ENCODE data around the gene CSF3.
"Not testable (repeated sequence)": the region's sequence is repeated elsewhere in the genome, so short reads cannot be mapped to it uniquely, and the experiment has no call there.

CSF3 gene

DNA sequence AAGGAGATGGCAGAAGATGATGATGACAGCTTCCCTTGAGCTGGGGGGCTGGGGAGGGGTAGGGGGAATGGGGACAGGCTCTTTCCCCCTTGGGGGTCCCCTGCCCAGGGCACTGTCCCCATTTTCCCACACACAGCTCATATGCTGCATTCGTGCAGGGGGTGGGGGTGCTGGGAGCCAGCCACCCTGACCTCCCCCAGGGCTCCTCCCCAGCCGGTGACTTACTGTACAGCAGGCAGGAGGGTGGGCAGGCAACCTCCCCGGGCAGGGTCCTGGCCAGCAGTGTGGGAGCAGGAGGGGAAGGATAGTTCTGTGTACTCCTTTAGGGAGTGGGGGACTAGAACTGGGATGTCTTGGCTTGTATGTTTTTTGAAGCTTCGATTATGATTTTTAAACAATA is 17.7 kb upstream of the CSF3 start:
- no peak for DNase-seq (ENCODE audit: low spot score)

DNA sequence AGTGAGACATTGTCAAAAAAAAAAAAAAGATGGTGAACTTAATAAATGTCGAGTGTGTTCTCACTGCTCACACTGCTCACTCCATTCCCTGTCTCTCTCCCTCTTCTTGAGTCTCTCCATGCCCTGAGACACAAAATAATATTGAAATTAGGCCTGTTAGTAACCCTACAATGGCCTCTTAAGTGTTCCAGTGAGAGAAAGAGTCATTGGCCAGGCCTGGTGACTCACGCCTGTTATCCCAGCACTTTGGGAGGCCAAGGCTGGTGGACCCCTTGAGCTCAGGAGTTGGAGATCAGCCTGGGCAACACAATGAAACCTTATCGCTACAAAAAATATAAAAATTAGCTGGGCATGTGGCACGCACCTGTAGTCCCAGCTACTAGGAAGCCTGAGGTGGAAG is 16.2 kb upstream of the CSF3 start:
- DNase-seq (ENCODE audit: low spot score), result no peak

- DNase-seq (ENCODE audit: low spot score), result no peak
These were observed 15.1 kb upstream of the CSF3 start for GRCh38 chr17:40000161-40000560.

GRCh38 chr17:40001335-40001734 is 13.9 kb upstream of the CSF3 start:
- DNase-seq (ENCODE audit: low spot score), result not testable (repeated sequence)

GRCh38 chr17:40004072-40004471 is 11.2 kb upstream of the CSF3 start:
- no peak for DNase-seq (ENCODE audit: low spot score)

GRCh38 chr17:40004712-40005111 is 10.5 kb upstream of the CSF3 start:
- no peak for DNase-seq (ENCODE audit: low spot score)

DNA sequence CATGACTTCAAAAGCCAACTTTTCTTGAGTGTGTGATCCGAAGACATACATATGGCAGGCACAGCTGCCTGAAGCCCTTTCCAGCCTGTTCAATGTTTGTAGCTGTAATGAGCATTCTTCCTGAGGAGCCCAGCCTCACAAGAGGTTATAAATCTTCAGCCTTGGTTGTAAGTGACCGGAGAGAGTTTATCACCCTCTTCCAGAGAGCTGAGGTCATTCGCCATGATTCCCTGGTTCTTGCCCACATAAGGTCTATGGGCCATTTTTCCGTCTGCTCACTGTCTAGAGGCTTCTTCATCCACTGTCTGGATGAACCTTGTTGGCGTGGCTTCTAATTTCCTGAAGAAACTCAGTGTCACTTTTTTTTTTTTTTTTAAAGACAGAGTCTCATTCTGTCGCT is 9.7 kb upstream of the CSF3 start:
- no peak for DNase-seq (ENCODE audit: low spot score)

- DNase-seq (ENCODE audit: low spot score), result not testable (repeated sequence)
These were observed 4.2 kb upstream of the CSF3 start for GRCh38 chr17:40010946-40011500.

DNA sequence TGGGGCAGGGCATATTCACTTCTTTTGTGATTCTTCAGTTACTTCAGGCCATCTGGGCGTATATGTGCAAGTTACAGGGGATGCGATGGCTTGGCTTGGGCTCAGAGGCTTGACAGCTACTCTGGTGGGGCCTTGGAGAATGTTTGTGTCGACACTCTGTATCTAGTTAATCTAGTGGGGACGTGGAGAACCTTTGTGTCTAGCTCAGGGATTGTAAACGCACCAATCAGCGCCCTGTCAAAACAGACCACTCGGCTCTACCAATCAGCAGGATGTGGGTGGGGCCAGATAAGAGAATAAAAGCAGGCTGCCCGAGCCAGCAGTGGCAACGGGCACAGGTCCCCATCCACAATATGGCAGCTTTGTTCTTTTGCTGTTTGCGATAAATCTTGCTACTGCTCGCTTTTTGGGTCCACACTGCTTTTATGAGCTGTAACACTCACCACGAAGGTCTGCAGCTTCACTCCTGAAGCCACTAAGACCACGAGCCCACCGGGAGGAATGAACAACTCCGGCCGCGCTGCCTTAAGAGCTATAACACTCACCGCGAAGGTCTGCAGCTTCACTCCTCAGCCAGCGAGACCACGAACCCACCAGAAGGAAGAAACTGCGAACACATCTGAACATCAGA is 3.1 kb upstream of the CSF3 start:
- not testable (repeated sequence) for DNase-seq (ENCODE audit: low spot score)

DNA sequence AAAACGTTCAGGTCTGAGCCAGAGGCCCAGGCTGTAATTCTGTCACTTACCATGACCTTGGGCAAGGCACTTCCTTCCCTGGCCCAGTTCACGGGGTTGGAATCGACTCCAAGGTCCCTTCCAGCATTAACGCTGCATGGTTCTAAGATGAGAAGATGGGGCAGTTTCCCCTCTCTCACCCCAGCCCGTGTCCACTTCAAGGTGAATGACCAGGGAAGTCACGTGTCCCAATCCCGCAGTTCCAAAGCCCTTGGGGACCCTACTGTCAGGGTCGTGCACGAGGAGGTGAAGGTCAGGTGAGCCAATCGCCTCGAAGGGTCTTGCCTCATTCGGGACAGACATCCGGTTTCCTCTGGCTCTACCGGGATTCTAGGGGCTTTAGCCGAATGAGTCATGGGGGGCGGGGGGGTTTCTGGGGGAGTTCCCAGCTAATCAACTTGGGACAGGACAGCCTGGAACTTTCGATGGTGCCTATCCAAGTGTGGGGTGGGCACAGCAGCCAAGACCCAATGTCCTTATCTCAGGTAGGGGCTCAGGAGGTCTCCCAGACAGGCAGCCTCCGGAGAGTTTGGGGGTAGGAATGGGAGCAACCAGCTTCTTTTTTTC is 762 bp upstream of the CSF3 start:
- no peak for DNase-seq (ENCODE audit: low spot score)

DNA sequence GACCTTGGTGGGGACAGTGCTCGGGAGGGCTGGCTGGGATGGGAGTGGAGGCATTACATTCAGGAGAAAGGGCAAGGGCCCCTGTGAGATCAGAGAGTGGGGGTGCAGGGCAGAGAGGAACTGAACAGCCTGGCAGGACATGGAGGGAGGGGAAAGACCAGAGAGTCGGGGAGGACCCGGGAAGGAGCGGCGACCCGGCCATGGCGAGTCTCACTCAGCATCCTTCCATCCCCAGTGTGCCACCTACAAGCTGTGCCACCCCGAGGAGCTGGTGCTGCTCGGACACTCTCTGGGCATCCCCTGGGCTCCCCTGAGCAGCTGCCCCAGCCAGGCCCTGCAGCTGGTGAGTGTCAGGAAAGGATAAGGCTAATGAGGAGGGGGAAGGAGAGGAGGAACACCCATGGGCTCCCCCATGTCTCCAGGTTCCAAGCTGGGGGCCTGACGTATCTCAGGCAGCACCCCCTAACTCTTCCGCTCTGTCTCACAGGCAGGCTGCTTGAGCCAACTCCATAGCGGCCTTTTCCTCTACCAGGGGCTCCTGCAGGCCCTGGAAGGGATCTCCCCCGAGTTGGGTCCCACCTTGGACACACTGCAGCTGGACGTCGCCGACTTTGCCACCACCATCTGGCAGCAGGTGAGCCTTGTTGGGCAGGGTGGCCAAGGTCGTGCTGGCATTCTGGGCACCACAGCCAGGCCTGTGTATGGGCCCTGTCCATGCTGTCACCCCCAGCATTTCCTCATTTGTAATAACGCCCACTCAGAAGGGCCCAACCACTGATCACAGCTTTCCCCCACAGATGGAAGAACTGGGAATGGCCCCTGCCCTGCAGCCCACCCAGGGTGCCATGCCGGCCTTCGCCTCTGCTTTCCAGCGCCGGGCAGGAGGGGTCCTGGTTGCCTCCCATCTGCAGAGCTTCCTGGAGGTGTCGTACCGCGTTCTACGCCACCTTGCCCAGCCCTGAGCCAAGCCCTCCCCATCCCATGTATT is 1.1 kb downstream of the CSF3 start:
- no peak for DNase-seq (ENCODE audit: low spot score)

DNA sequence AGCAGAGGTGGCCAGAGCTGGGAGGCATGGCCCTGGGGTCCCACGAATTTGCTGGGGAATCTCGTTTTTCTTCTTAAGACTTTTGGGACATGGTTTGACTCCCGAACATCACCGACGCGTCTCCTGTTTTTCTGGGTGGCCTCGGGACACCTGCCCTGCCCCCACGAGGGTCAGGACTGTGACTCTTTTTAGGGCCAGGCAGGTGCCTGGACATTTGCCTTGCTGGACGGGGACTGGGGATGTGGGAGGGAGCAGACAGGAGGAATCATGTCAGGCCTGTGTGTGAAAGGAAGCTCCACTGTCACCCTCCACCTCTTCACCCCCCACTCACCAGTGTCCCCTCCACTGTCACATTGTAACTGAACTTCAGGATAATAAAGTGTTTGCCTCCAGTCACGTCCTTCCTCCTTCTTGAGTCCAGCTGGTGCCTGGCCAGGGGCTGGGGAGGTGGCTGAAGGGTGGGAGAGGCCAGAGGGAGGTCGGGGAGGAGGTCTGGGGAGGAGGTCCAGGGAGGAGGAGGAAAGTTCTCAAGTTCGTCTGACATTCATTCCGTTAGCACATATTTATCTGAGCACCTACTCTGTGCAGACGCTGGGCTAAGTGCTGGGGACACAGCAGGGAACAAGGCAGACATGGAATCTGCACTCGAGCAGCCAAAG is 2.3 kb downstream of the CSF3 start:
- DNase-seq (ENCODE audit: low spot score), result no peak

DNA sequence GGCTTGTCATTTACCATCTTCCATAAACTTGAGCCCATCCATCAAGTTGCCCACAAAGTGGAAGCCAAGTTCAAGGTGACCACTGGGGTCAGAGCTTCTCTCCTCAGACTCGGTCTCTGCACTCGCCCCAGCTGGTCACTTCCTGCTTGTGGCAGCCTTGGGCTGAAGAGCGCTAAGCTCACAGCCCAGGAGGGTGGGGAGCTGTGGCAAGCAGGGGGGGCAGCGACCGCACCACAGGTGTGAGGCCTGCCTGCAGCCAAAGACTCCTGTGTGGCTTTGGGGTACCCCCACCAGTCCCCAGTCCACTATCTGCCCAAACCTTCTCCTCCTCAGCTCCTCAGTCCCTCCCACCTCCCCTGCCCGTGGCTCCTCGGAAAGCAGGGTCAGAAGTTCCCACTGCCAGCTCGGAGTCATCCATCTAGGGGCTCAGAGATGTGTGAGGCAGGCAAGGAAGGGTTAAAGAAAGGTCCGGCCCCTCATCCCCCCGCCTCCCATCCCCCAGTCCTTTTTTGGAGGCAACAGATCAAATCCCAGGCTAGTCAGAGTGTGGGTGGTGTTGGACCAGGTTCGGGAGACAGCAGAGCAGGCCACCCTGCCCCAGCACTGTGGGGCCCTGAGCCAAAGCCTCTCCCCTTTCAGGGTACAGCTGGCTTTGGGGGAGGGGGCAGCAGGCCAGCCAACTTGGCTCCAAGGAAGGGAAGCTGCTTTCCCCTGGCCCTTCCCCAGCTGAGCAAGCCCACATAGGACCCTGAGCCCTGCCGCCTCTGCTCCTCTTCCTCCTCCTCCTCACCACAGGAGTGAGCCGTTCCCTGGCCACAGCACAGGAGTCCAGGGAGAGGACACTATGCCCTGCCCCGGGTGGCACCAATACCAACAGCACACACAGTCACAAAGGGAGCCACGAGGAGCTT is 3.2 kb downstream of the CSF3 start:
- DNase-seq (ENCODE audit: low spot score), result no peak

GRCh38 chr17:40019140-40019991 is 4.1 kb downstream of the CSF3 start:
- no peak for DNase-seq (ENCODE audit: low spot score)

GRCh38 chr17:40020146-40020545 is 4.9 kb downstream of the CSF3 start:
- no peak for DNase-seq (ENCODE audit: low spot score)

DNA sequence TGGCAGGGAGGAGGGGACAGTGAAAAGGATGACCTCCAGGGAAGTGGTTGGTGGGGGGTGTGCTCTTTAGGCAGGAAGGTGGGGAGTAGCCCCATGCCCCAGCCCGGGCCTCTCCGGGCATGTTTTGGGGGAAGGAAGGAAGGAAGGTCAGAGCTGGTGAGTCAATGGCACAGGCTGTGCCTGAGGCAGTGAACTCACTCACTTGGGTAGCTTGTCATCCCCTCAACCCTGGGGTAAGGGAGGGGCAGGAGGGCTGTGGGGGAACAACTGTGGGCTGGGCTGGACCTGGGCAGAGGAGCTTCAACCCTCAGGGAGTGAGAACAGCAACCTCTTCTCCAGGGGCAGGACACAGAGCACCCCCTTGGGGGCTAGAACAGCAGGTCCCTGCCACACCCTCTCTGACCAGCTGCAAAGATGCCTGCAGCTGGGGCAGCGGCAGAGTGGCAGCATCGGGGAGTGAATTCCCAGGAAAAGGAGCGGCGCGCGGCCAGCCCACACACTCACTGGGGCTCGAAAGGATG is 6.3 kb downstream of the CSF3 start:
- DNase-seq (ENCODE audit: low spot score), result no peak

- no peak for DNase-seq (ENCODE audit: low spot score)
These were observed 7.3 kb downstream of the CSF3 start for GRCh38 chr17:40022497-40022896.

GRCh38 chr17:40022961-40023541 is 7.8 kb downstream of the CSF3 start:
- no peak for DNase-seq (ENCODE audit: low spot score)
